GM18909 (cell line): Measurements from ENCODE around the gene ZNF441.
A peak's percentile ranks its signal among the peaks of the same experiment; 100 is the strongest.
"Not testable (repeated sequence)": the region's sequence is repeated elsewhere in the genome, so short reads cannot be mapped to it uniquely, and the experiment has no call there.

Source experiments
- ATAC-seq: cut with Tn5 transposase; IDR thresholded peaks from one replicate; pipeline ENCODE4 v1.9.1; 2021; ENCODE audit warnings: mild to moderate bottlenecking; ENCODE audit not compliant: unreplicated experiment, poor library complexity

The ZNF441 gene

GRCh38 chr19:11776669-11777068 lies 9.9 kb downstream of the ZNF441 start:
- not testable (repeated sequence) for ATAC-seq

DNA sequence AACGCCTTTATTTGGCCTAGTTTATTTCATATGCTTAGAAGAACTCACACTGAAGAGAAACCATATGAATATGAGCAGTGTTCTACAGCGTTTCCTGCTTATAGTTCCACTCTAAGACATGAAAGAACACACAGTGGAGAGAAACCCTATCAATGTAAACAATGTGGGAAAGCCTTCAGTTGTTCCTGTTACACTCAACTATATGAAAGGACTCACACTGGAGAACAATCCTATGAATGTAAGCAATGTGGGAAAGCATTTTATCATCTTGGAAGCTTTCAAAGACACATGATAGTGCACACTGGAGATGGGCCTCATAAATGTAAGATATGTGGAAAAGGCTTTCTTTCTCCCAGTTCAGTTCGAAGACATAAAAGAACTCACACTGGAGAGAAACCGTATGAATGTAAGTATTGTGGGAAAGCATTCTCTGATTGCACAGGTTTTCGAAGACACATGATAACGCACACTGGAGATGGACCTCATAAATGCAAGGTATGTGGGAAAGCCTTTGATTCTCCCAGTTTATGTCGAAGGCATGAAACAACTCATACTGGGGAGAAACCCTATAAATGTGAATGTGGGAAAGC lies 13.7 kb downstream of the ZNF441 start:
- ATAC-seq, result no peak

GRCh38 chr19:11781295-11782057 lies 14.7 kb downstream of the ZNF441 start:
- ATAC-seq, result no peak

DNA sequence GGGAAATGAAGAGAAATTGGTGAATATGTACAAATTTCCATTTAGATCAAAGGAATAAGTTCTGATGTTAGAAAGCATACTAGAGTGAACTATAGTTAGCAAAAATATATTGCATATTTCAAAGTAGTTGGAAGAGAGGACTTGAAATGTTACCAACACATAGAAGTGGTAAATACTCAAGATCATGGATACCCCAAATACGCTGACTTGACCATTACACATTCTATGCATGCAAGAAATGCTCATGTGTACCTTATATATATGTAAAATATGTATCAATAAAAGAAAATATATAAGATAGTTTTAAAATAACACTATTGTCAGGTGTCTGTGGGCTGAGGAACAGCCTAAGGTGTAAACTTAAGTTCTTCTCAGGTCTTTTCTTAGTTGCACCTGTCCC lies 17.0 kb downstream of the ZNF441 start:
- no peak for ATAC-seq

DNA sequence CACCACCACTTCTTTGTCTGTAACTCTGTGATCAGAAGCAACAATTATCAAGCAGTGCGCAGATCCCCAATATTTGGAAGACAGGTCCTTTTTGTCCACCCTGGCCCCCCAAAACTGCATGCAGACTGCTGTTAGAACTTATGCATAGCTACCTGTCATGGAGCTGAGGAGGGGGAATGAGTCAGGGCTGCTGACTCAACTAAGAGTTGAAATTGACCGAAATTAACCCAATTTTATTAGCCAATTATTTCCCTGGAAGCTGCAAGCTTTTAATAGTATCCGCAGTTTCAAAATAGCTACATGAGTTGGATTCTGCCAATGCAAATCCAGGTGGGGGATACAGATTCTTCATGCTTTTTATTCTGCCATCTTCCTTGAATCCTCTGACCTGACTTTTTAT lies 17.6 kb downstream of the ZNF441 start:
- ATAC-seq, result no peak

GRCh38 chr19:11787536-11787935 lies 20.7 kb downstream of the ZNF441 start:
- no peak for ATAC-seq

DNA sequence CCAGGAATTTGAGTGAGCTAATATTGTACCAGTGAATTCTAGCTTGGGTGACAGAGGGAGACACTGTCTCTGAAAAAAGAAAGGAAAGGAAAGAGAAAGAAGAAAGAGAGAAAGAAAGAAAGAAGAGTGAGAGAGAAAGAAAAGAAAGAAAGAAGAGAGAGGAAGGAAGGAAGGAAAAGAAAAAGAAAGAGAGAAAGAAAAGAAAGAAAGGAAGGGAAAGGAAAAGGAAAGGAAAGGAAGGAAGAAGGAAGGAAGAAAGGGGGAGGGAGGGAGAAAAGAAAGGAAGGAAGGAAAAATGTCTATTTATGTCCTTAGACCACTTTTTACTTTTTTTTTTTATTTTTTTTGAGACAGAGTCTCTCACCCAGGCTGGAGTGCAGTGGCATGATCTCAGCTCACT lies 26.1 kb downstream of the ZNF441 start:
- no peak for ATAC-seq

GRCh38 chr19:11797491-11797890 lies 30.7 kb downstream of the ZNF441 start:
- ATAC-seq, result no peak

GRCh38 chr19:11798391-11799330 lies 31.9 kb downstream of the ZNF441 start, which contains the start of gene ZNF491:
Gene ZNF491, plus strand, starts transcription at chr19:11798523. Its CDS starts 7,431 bp downstream, at chr19:11805954.
- peak; percentile 92 for ATAC-seq

DNA sequence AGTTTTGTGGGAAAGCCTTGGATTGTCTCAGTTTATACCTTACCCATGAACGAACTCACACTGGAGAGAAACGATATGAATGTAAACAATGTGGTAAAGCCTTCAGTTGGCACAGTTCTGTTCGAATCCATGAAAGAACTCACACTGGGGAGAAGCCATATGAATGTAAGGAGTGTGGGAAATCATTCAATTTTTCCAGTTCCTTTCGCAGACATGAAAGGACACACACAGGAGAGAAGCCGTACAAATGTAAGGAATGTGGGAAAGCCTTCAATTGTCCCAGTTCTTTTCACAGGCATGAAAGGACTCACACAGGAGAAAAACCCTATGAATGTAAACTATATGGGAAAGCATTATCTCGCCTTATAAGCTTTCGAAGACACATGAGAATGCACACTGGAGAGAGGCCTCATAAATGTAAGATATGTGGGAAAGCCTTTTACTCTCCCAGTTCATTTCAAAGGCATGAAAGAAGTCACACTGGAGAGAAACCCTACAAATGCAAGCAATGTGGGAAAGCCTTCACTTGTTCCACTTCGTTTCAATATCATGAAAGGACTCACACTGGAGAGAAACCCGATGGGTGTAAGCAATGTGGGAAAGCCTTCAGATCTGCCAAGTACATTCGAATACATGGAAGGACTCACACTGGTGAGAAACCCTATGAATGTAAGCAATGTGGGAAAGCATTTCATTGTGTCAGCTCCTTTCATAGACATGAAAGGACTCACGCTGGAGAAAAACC lies 39.7 kb downstream of the ZNF441 start:
- no peak for ATAC-seq

DNA sequence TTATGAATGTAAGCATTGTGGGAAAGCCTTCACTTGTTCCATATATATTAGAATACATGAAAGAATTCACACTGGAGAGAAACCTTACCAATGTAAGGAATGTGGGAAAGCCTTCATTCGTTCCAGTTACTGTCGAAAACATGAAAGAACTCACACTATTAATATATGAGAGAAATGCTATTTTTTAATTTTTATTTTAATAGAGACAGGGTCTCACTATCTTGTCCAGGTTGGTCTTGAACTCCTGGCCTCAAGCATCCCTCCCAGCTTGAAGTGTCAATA lies 40.2 kb downstream of the ZNF441 start:
- no peak for ATAC-seq

- ATAC-seq, result peak; percentile 39
These were observed 46.9 kb downstream of the ZNF441 start for GRCh38 chr19:11813703-11814028.

DNA sequence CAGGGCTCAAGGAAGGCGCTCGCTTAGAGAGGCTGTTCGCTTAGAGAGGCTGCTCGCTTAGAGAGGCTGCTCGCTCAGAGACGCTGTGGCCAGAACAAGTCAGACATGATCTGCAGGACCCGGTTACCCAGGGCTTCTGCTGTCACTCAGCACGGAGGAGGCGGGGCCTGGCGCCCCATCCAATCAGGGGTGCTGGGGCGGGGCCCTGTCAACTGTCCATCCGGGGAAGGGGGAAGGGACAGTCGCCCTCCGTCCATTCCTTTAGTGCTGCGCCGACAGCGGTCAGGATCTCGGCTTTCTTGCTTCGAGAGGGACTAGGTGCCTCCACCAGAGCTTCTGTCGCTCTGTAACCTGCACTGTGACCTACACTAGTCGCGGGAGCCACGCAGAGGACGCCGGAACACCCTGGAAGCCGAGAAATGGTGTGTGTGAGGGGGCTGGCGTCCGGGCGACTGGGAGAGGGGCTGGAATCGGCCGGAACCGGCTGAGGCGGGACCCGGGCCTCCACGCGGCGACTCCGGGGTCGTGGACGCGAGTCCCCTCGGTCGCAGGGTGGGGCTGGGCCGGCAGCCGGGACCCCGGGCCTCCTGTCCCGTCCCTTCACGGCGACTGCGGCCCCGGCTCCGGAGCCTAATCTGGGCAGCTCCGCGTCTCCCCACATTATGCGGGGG lies 47.4 kb downstream of the ZNF441 start, which contains the start of gene ZNF440:
TSS of gene ZNF440 (plus strand) at position 245 of the 671 bp plus-strand sequence. CDS start at position 420, 175 bp downstream.
- peak; percentile 95 for ATAC-seq

GRCh38 chr19:11814700-11815035 lies 47.9 kb downstream of the ZNF441 start:
- no peak for ATAC-seq

- ATAC-seq, result no peak
These were observed 54.8 kb downstream of the ZNF441 start for GRCh38 chr19:11821474-11822109.

DNA sequence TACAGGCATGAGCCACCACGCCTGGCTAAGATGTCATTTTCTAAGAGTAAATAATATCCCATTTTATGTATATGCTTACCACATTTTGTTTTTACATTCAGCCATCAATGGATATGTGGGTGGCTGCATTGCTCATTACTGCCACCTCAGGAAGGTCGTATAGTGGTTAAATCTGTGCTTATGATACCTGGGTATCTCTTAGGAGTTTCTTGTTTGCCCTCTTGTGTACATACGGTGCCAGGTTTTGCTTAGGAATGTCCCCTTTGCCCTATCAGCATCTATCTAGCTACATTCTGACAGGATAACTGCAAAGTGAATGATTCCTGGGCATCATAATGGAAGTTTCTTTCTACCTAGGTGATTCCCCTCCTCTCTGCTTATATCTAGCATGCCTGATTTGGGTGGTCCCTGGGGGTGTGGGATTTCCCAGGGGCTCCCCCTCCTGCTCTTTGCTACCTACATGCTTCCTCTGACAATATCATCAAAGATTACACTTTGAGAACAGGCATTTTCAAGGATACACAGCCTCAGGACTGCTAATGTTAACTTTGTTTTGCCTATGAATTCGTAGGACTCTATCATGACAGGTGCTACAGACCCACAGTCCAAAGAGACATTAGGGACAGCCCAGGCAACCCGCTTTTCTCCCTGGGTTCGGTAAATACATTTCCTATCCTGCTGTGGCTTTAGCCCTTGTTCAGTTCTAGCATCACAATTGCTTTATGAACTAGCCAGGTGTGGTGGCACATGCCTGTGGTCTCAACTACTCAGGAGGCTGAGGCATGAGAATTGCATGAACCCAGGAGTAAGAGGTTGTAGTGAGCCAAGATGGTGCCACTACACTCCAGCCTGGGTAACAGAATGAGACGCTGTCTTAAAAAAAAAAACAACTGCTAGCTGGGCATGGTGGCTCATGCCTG lies 62.4 kb downstream of the ZNF441 start:
- not testable (repeated sequence) for ATAC-seq

DNA sequence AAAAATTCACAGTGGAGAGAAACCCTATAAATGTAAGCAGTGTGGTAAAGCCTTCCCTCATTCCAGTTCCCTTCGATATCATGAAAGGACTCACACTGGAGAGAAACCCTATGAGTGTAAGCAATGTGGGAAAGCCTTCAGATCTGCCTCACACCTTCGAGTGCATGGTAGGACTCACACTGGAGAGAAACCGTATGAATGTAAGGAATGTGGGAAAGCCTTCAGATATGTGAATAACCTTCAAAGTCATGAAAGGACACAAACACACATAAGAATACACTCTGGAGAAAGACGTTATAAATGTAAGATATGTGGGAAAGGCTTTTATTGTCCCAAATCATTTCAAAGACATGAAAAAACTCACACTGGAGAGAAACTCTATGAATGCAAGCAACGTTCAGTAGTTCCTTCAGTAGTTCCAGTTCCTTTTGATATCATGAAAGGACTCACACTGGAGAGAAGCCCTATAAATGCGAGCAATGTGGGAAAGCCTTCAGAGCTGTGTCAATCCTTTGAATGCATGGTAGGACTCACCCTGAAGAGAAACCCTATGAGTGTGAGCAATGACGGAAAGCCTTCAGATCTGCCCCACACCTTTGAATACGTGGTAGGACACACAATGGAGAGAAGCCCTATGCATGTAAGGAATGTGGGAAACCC lies 65.6 kb downstream of the ZNF441 start:
- no peak for ATAC-seq

- ATAC-seq, result no peak
These were observed 66.7 kb downstream of the ZNF441 start for GRCh38 chr19:11833541-11833940.
